ENCODE measurements around the gene DNLZ. TPM values are rescaled to one million over a fixed set of nuclear protein-coding genes. Genes with fewer than 3 reads are reported as not detected.

DNLZ gene
- total and polyA plus RNA-seq, 10 of the 15 experiments (the other 5 are each of a cell fraction or from before 2014, with no cell fraction given), result 0.66 to 29.7 (median 14.7) TPM; not detected in 1

DNA sequence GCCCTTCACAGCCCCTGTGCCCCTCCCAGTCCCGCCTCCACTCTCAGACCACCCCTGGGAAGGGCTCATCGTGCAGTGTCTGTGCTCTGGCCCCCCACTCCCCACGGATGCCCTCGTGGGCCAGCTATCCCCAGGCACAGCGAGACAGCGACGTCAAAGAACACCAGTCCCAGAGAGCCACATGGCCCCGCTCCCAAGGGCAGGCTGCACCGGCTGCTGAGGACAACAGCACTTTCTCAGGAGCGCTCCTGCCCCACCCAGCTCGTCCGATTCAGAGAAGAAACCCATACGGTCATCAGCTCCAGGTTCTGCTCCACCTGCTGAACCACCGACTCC lies 41.2 kb upstream of the DNLZ start:
- ATAC-seq, result no peak
- ChIA-PET RAD21 (ENCODE audit: unreplicated experiment) (interaction anchor here (0.6 kb wide), 1 partner anchor 655 kb away, joined by 4 read pairs; no protein-coding TSS in a partner anchor), POLR2A (interaction anchor here (0.6 to 1.9 kb wide), 3 partner anchors 17 to 42 kb away, joined by 5 to 10 read pairs (median 6); partner anchors contain the start of gene DNLZ), CTCF (no interaction called here), SMC1A (ENCODE audit: uncharacterized antibody, unreplicated experiment) (no interaction called here)
- no TSS peak for BruUV-seq (replicated peaks)
- no peak for DNase-seq (ENCODE audit: low read depth, low spot score)
- Histone ChIP-seq H3K36me3 (ENCODE audit: control insufficient read depth in 2 of 2, insufficient read depth in 2 of 2, low read length in 1 of 2) (peaks cover 7 to 18% of the 10 kb centered on the region in 2 experiments; a peak in 3 of 4 replicates), H3K4me2 (ENCODE audit: control insufficient read depth, insufficient read depth) (peak overlapping the region; percentile 90), H3K79me2 (ENCODE audit: control insufficient read depth, insufficient read depth, low read length) (peaks cover 30% of the 10 kb centered on the region), H3K9ac (ENCODE audit: control insufficient read depth, insufficient read depth, low read length) (peak overlapping the region; percentile 65), H2AFZ (ENCODE audit: control insufficient read depth, low read depth, low read length) (peak overlapping the region; percentile 37; the same call in 1 of the 2 replicates), H3K27me3 (replicated peaks in 1 of 2; ENCODE audit: control insufficient read depth in 2 of 2, insufficient read depth in 2 of 2, low read length in 1 of 2) (no peaks in the 10 kb centered on the region), H4K20me1 (ENCODE audit: control insufficient read depth, insufficient read depth) (no peaks in the 10 kb centered on the region), H3K27ac (ENCODE audit: control insufficient read depth, insufficient read depth) (peak overlapping the region; percentile 92), H3K9me3 (replicated peaks; ENCODE audit: control insufficient read depth, insufficient read depth, low read length) (no peaks in the 10 kb centered on the region), H3K4me1 (ENCODE audit: control insufficient read depth, insufficient read depth, low read length) (peaks cover 42% of the 10 kb centered on the region), H3K4me3 (peak overlapping the region; percentile 24; the same call in 1 of the 2 replicates)
- in situ Hi-C loops (cut with MboI), result no loop called here
- intact Hi-C loops (cut with micrococcal nuclease; ENCODE audit: unreplicated experiment), result no loop called here
- 44% methylated on average over 14 of the region's 14 CpGs for WGBS (ENCODE audit: insufficient coverage, insufficient replicate concordance, low lambda C conversion rate, missing lambda C conversion rate)
- TF ChIP-seq WRNIP1 (IDR thresholded peaks at IDR 0.05; ENCODE audit: borderline replicate concordance, low read depth, low read length) (no peak), TARDBP (IDR thresholded peaks at IDR 0.05; ENCODE audit: borderline replicate concordance) (no peak), EED (IDR thresholded peaks at IDR 0.05; ENCODE audit: low read depth) (no peak), RAD21 (IDR thresholded peaks at IDR 0.05; ENCODE audit: insufficient read depth, low read depth, low read length) (no peak), ZBED1 (IDR thresholded peaks at IDR 0.05; ENCODE audit: borderline replicate concordance) (0 out of 2 replicates have a peak, but pooled peaks have one; percentile 38)
- TF ChIP-seq, protein P1, sequence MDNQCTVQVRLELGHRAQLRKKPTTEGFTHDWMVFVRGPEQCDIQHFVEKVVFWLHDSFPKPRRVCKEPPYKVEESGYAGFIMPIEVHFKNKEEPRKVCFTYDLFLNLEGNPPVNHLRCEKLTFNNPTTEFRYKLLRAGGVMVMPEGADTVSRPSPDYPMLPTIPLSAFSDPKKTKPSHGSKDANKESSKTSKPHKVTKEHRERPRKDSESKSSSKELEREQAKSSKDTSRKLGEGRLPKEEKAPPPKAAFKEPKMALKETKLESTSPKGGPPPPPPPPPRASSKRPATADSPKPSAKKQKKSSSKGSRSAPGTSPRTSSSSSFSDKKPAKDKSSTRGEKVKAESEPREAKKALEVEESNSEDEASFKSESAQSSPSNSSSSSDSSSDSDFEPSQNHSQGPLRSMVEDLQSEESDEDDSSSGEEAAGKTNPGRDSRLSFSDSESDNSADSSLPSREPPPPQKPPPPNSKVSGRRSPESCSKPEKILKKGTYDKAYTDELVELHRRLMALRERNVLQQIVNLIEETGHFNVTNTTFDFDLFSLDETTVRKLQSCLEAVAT (IDR thresholded peaks at IDR 0.05), result peak; percentile 66
- FAIRE-seq, result peak; percentile 23

Data from GM12878 (cell line).